Smooth muscle cell (in vitro differentiated cells): ENCODE data around the gene IFIH1. TPM values are rescaled to one million over a fixed set of nuclear protein-coding genes. Genes with fewer than 3 reads are reported as not detected.

Experiments
- DNase-seq: peaks from one replicate; lab custom pipeline; 2025; ENCODE audit not compliant: unreplicated experiment; lab: John Stamatoyannopoulos, UW
- H2AFZ ChIP-seq: fragments of 200-600 bp; sonication (generic); 2 replicates; pipeline ENCODE4 v1.6.0; 2016; ENCODE audit warnings: antibody characterized with exemption, low read depth, mild to moderate bottlenecking
- H3F3A ChIP-seq: fragments of 200-600 bp; sonication (generic); 2 replicates; pipeline ENCODE4 v1.6.0; 2017; ENCODE audit warnings: antibody characterized with exemption, low read depth
- H3K27ac ChIP-seq: fragments of 200-600 bp; sonication (generic); 2 replicates; pipeline ENCODE4 v1.5.1; 2016; ENCODE audit warnings: low read depth, mild to moderate bottlenecking
- H3K27me3 ChIP-seq: fragments of 200-600 bp; sonication (generic); 2 replicates; pipeline ENCODE4 v1.6.1; 2016; ENCODE audit warnings: low read depth, mild to moderate bottlenecking
- H3K36me3 ChIP-seq: fragments of 200-600 bp; sonication (generic); 2 replicates; pipeline ENCODE4 v1.5.1; 2016; ENCODE audit warnings: low read depth
- H3K4me1 ChIP-seq: fragments of 200-600 bp; sonication (generic); 2 replicates; pipeline ENCODE4 v1.5.1; 2016; ENCODE audit warnings: low read depth
- H3K4me2 ChIP-seq: fragments of 200-600 bp; sonication (generic); 2 replicates; pipeline ENCODE4 v1.6.0; 2016; ENCODE audit warnings: mild to moderate bottlenecking
- H3K4me3 ChIP-seq: fragments of 200-600 bp; sonication (generic); 2 replicates; pipeline ENCODE4 v1.5.1; 2016; ENCODE audit warnings: mild to moderate bottlenecking
- H3K79me2 ChIP-seq: fragments of 200-600 bp; sonication (generic); 2 replicates; pipeline ENCODE4 v1.6.0; 2016; ENCODE audit warnings: low read depth, mild to moderate bottlenecking
- H3K9ac ChIP-seq: fragments of 200-600 bp; sonication (generic); 2 replicates; pipeline ENCODE4 v1.6.0; 2016; ENCODE audit warnings: low read depth
- H3K9me3 ChIP-seq: fragments of 200-600 bp; sonication (generic); replicated peaks from 2 replicates; pipeline ENCODE4 v1.5.1; 2016; ENCODE audit warnings: low read depth
- H4K20me1 ChIP-seq: fragments of 200-600 bp; sonication (generic); 2 replicates; pipeline ENCODE4 v1.6.0; 2016; ENCODE audit warnings: low read depth
- WGBS: methylation state at CpG from one replicate; pipeline ENCODE4 v1.1.7; 2016; ENCODE audit warnings: low lambda C conversion rate; 5-methylcytosine and 5-hydroxymethylcytosine counted together
- polyA plus RNA-seq: library from polyadenylated mRNA; unstranded; fragments of >200 nt; fragmentation: Nextera tagmentation; extraction: Ambion mirVana; gene quantifications from 2 replicates; pipeline ENCODE4 v1.2.1, GENCODE V29; 2016
- total RNA-seq: library from RNA; depleted of rRNA; stranded (reverse); fragments of >200 nt; gene quantifications from 2 replicates; pipeline ENCODE4 v1.2.3, GENCODE V29; 2014
- TF ChIP-seq, protein P1 (sequence below): fragments of 200-600 bp; sonication (generic); IDR thresholded peaks from 2 replicates; pipeline ENCODE4 v1.5.1; 2017; ENCODE audit warnings: borderline replicate concordance, mild to moderate bottlenecking, antibody characterized with exemption; ENCODE audit not compliant: insufficient read depth, poor library complexity, severe bottlenecking

IFIH1 gene
- total and polyA plus RNA-seq, 2 experiments from 2014 or later, result 0.24 to 2.3 TPM

DNA sequence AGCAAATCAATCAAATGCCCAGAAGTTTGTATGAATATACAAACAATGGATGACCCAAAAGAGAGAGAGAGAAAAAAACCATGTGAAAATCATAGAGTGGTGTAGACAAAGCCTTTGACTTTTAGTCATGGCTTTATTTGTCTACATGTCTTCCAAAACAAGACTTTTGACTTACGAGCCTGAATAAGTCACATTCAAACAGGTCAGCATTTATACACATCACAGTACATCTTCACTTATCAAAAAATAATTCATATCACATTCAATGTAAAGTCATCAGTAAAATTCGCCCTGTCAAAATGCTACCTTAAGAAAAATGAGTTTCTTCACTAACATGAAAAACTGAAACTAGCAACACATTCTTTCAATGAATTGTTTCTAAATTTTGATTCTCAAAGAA lies 1.9 kb downstream of the IFIH1 start:
- Histone ChIP-seq H3K9me3 (no peaks in the 10 kb centered on the region), H3F3A (no peaks in the 10 kb centered on the region), H3K4me2 (no peak overlapping the region), H3K27me3 (peaks cover 40% of the 10 kb centered on the region), H3K27ac (no peak overlapping the region), H3K36me3 (no peaks in the 10 kb centered on the region), H3K9ac (no peak overlapping the region), H3K4me1 (no peaks in the 10 kb centered on the region), H3K4me3 (no peak overlapping the region), H2AFZ (no peak overlapping the region), H3K79me2 (no peaks in the 10 kb centered on the region), H4K20me1 (no peaks in the 10 kb centered on the region)
- DNase-seq, result no peak
- TF ChIP-seq, protein P1, sequence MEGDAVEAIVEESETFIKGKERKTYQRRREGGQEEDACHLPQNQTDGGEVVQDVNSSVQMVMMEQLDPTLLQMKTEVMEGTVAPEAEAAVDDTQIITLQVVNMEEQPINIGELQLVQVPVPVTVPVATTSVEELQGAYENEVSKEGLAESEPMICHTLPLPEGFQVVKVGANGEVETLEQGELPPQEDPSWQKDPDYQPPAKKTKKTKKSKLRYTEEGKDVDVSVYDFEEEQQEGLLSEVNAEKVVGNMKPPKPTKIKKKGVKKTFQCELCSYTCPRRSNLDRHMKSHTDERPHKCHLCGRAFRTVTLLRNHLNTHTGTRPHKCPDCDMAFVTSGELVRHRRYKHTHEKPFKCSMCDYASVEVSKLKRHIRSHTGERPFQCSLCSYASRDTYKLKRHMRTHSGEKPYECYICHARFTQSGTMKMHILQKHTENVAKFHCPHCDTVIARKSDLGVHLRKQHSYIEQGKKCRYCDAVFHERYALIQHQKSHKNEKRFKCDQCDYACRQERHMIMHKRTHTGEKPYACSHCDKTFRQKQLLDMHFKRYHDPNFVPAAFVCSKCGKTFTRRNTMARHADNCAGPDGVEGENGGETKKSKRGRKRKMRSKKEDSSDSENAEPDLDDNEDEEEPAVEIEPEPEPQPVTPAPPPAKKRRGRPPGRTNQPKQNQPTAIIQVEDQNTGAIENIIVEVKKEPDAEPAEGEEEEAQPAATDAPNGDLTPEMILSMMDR, result no peak
- WGBS, result 93% methylated on average over 2 of the region's 2 CpGs

DNA sequence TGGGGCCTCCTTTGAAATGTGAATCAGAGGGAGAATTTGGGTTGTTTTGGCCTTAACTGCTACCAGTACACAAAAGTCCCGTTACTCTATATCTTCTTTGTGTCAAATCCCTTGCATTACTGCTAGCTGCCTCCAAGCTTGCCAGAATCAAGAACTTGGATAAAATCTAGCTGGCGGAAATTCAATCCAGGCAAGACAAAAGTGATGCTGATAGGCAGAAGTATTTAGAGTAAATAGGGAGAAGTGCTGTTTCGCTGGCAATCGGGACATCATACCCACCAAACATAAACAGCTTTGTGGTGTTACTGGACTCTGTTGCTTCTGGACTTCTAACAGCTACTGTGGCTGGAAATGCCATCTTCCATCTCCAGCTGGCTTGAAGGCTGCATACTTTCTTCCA lies 2.5 kb downstream of the IFIH1 start:
- H3K79me2 ChIP-seq, result no peaks in the 10 kb centered on the region
- H3K9ac ChIP-seq, result no peak overlapping the region
- H3K4me1 ChIP-seq, result no peaks in the 10 kb centered on the region
- H3K27ac ChIP-seq, result no peak overlapping the region
- DNase-seq, result no peak
- whole genome bisulfite sequencing, result 92% methylated on average over 4 of the region's 4 CpGs
- H2AFZ ChIP-seq, result no peak overlapping the region
- no peaks in the 10 kb centered on the region for H4K20me1 ChIP-seq
- H3K36me3 ChIP-seq, result no peaks in the 10 kb centered on the region
- no peaks in the 10 kb centered on the region for H3K9me3 ChIP-seq
- TF ChIP-seq, protein P1, result no peak
- H3K27me3 ChIP-seq, result peaks cover 41% of the 10 kb centered on the region
- no peaks in the 10 kb centered on the region for H3F3A ChIP-seq
- H3K4me3 ChIP-seq, result no peak overlapping the region
- no peak overlapping the region for H3K4me2 ChIP-seq

GRCh38 chr2:162312853-162313252 lies 5.6 kb downstream of the IFIH1 start:
- Histone ChIP-seq H3K27me3 (peaks cover 33% of the 10 kb centered on the region), H3K4me1 (no peaks in the 10 kb centered on the region), H3K9ac (no peak overlapping the region), H3K27ac (no peak overlapping the region), H3K4me3 (no peak overlapping the region), H2AFZ (no peak overlapping the region), H3F3A (no peaks in the 10 kb centered on the region), H4K20me1 (no peaks in the 10 kb centered on the region), H3K79me2 (no peaks in the 10 kb centered on the region), H3K36me3 (no peaks in the 10 kb centered on the region), H3K9me3 (no peaks in the 10 kb centered on the region), H3K4me2 (no peak overlapping the region)
- no peak for DNase-seq
- TF ChIP-seq, protein P1, result no peak
- WGBS, result 83% methylated on average over 1 of the region's 1 CpG

DNA sequence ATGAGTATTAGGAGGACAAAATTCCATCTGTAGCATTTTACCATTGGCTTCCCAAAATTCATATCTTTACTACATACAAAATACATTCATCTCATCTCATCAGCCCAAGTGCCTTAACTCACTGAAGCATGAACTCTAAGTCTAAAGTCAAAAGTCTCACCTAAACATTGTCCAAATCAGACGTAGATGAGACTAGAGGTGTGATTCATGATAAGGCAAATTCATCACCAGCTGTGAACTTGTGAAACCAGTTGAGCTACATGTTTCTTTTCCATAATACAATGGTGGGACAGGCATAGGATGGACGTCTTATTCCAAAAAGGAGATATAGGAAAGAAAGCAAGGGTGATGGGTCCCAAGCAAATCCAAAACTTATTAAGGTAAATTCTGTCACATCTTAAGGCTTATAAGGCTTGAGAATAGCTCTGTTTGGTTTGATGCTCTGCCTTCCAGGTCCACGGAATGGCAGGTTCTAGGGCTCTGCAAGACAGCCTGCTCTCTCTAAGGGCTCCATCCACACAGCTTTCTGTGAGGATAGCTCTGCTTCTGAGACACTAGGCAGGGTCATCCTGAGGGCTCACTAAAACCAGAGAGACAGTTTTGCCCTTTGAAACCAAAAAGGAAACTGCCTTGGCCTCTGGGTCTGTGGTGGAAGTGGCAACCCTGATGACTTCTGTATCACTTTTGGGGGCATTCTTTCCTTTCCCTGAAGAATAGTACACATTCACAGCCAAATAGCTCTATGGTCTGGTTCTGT lies 9.6 kb downstream of the IFIH1 start:
- TF ChIP-seq, protein P1, result no peak
- Histone ChIP-seq H3K9ac (no peak overlapping the region), H2AFZ (no peak overlapping the region), H3K36me3 (no peaks in the 10 kb centered on the region), H3K4me2 (no peak overlapping the region), H3K27ac (no peak overlapping the region), H3K79me2 (no peaks in the 10 kb centered on the region), H3K4me1 (no peaks in the 10 kb centered on the region), H3K4me3 (no peak overlapping the region), H3K27me3 (peaks cover 26% of the 10 kb centered on the region), H4K20me1 (no peaks in the 10 kb centered on the region), H3F3A (no peaks in the 10 kb centered on the region), H3K9me3 (no peaks in the 10 kb centered on the region)
- 77% methylated on average over 3 of the region's 3 CpGs for WGBS
- no peak for DNase-seq
